Stimulated activated CD4-positive, alpha-beta T cell treated with anti-CD3 and anti-CD28 coated beads, Interleukin-12 subunit alpha, Interleukin-12 subunit beta, amount 100 ng/mL, for 48 hours (primary cell): ENCODE data around the gene LMX1B.
"Not testable (repeated sequence)": the region's sequence is repeated elsewhere in the genome, so short reads cannot be mapped to it uniquely, and the experiment has no call there.

Source experiments
- DNase-seq, 3 donors: peaks; one replicate each; pipeline ENCODE4 v3.0.0-alpha.2; 2020; ENCODE audit warnings: low read depth in 2 of 3, low spot score in 1 of 3

LMX1B gene

GRCh38 chr9:126613651-126614050 is at the start of gene LMX1B:
Gene LMX1B, plus strand, starts transcription at chr9:126613928. Its CDS starts 522 bp downstream, at chr9:126614450.
- DNase-seq = no peak

- no peak for DNase-seq
Measured at GRCh38 chr9:126564128-126564527, 49.6 kb upstream of the LMX1B start.

- DNase-seq = no peak
Measured at GRCh38 chr9:126564716-126565115, 49.0 kb upstream of the LMX1B start.

GRCh38 chr9:126565336-126566128 is 48.2 kb upstream of the LMX1B start:
- DNase-seq = no peak

GRCh38 chr9:126569036-126569435 is 44.7 kb upstream of the LMX1B start:
- no peak for DNase-seq

GRCh38 chr9:126578029-126578428 is 35.7 kb upstream of the LMX1B start:
- no peak for DNase-seq

GRCh38 chr9:126580319-126580718 is 33.4 kb upstream of the LMX1B start:
- DNase-seq = not testable (repeated sequence)

GRCh38 chr9:126581893-126582292 is 31.8 kb upstream of the LMX1B start:
- DNase-seq = no peak

GRCh38 chr9:126582427-126582826 is 31.3 kb upstream of the LMX1B start:
- no peak for DNase-seq

- DNase-seq = no peak
Measured at GRCh38 chr9:126583144-126583760, 30.5 kb upstream of the LMX1B start.

GRCh38 chr9:126584611-126585010 is 29.1 kb upstream of the LMX1B start:
- no peak for DNase-seq

GRCh38 chr9:126586236-126586635 is 27.5 kb upstream of the LMX1B start:
- no peak for DNase-seq

GRCh38 chr9:126587187-126588185 is 26.2 kb upstream of the LMX1B start:
- no peak for DNase-seq

- no peak for DNase-seq
Measured at GRCh38 chr9:126588491-126589168, 25.1 kb upstream of the LMX1B start.

GRCh38 chr9:126589349-126589748 is 24.4 kb upstream of the LMX1B start:
- DNase-seq = no peak

GRCh38 chr9:126591083-126591482 is 22.6 kb upstream of the LMX1B start:
- no peak for DNase-seq

- DNase-seq = no peak
Measured at GRCh38 chr9:126591922-126592321, 21.8 kb upstream of the LMX1B start.

GRCh38 chr9:126592461-126592860 is 21.3 kb upstream of the LMX1B start:
- DNase-seq = no peak

- DNase-seq = no peak
Measured at GRCh38 chr9:126595982-126596381, 17.7 kb upstream of the LMX1B start.

GRCh38 chr9:126599047-126599650 is 14.6 kb upstream of the LMX1B start:
- DNase-seq = no peak
